Activated CD4-positive, alpha-beta T cell treated with anti-CD3 and anti-CD28 coated beads, Interleukin-2, amount 50 U/mL, for 4 hours (primary cell): ENCODE results near the gene ERCC6L2.

Experiments used
- DNase-seq, 2 experiments: peaks; one replicate each; pipeline ENCODE4 v3.0.0-alpha.2; 2020

Gene ERCC6L2

GRCh38 chr9:95985440-95986055, 110.1 kb downstream of the ERCC6L2 start:
- DNase-seq = no peak

- DNase-seq = no peak
Measured at GRCh38 chr9:95989297-95989696, 113.8 kb downstream of the ERCC6L2 start.

- DNase-seq = no peak
Measured at GRCh38 chr9:95991326-95991725, 115.8 kb downstream of the ERCC6L2 start.

GRCh38 chr9:95992536-95992935, 117.0 kb downstream of the ERCC6L2 start:
- no peak for DNase-seq

GRCh38 chr9:95993337-95993736, 117.8 kb downstream of the ERCC6L2 start:
- peak in 1 of 2 experiments; percentile 19 for DNase-seq

- DNase-seq = no peak
Measured at GRCh38 chr9:95999390-95999789, 123.9 kb downstream of the ERCC6L2 start.

GRCh38 chr9:96004379-96004778, 128.9 kb downstream of the ERCC6L2 start:
- DNase-seq = no peak

- no peak for DNase-seq
Measured at GRCh38 chr9:96006296-96006879, 130.9 kb downstream of the ERCC6L2 start.

- no peak for DNase-seq
Measured at GRCh38 chr9:96006961-96007360, 131.5 kb downstream of the ERCC6L2 start.

GRCh38 chr9:96008502-96009222, 133.2 kb downstream of the ERCC6L2 start:
- no peak for DNase-seq

GRCh38 chr9:96009223-96009602, 133.7 kb downstream of the ERCC6L2 start:
- no peak for DNase-seq

- peak; percentile 48 to 54 for DNase-seq
Measured at GRCh38 chr9:96009690-96010472, 134.4 kb downstream of the ERCC6L2 start.

- DNase-seq = peak; percentile 46 to 47
Measured at GRCh38 chr9:96014078-96014477, 138.6 kb downstream of the ERCC6L2 start.

GRCh38 chr9:96015876-96016686, 140.6 kb downstream of the ERCC6L2 start:
- DNase-seq = peak; percentile 28 to 46
